ENCODE data around the gene DCAF10. TPM values are rescaled to one million over a fixed set of nuclear protein-coding genes. Genes with fewer than 3 reads are reported as not detected.

The DCAF10 gene
- total and polyA plus RNA-seq, 2 of the 8 experiments (the other 6 are each of a cell fraction or from before 2014, with no cell fraction given), result 7.1 to 15.0 TPM

DNA sequence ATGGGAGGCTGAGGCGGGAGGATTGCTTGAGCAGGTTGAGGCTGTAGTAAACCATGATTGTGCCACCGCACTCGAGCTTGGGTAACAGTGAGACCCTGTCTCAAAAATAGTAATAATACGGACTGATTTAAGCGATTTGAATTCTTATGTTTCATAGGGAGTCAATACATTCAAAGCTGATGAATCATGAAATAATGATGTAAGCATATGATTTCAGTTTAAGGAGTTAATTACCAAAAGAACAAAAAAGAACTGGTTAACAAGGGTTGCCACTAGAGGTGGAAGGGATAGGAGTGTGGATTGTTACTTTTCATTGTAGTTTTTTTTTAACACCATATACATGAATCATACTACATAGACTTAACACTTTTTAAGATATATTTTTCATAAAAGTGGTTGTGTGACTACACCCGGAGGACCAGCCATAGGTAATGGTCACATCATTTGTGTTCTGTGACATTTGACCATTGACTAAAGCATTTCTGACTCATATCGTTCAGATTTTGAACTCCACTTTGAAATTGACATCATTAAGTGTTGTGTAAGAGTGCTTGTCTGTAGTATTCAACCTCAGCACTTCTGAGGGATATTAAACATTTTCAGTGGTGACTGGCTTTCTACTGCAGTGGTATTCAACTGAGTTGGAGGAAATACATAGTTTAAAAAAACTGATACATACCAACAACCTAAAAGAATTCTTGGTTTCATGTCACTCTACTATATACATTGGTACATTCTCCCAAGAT is 40.0 kb upstream of the DCAF10 start:
- Histone ChIP-seq H3K4me2 (ENCODE audit: insufficient read depth in 1 of 2, low read depth in 2 of 2, low read length in 2 of 2) (no peak overlapping the region), H2AK5ac (ENCODE audit: low read depth, low read length) (no peak overlapping the region), H2BK5ac (ENCODE audit: low read depth, low read length) (no peak overlapping the region), H2BK12ac (ENCODE audit: low read depth, low read length) (no peak overlapping the region), H3K56ac (replicated peaks; ENCODE audit: insufficient read length, low read depth, low read length) (no peak overlapping the region), H4K91ac (replicated peaks; ENCODE audit: insufficient read length, low read length) (no peak overlapping the region), H3K4me1 (replicated peaks in 1 of 4; ENCODE audit: control insufficient read depth in 3 of 4, insufficient read depth in 4 of 4, low read length in 3 of 4) (no peaks in the 10 kb centered on the region), H3K18ac (ENCODE audit: extremely low read depth, low read length) (no peak overlapping the region), H3K4me3 (ENCODE audit: extremely low read depth in 1 of 4, insufficient read depth in 2 of 4, low read depth in 3 of 4, low read length in 4 of 4) (no peak overlapping the region), H4K5ac (ENCODE audit: insufficient read length, low read depth, low read length) (no peak overlapping the region), H3K14ac (ENCODE audit: insufficient read length) (no peak overlapping the region), H3K23me2 (ENCODE audit: low read depth, low read length) (no peaks in the 10 kb centered on the region), H3K27me3 (replicated peaks in 1 of 4; ENCODE audit: control insufficient read depth in 3 of 4, extremely low read depth in 1 of 4, insufficient read depth in 3 of 4, low read length in 3 of 4) (no peaks in the 10 kb centered on the region), H2BK15ac (ENCODE audit: low read length) (no peak overlapping the region), H4K20me1 (replicated peaks in 1 of 2; ENCODE audit: control insufficient read depth in 1 of 2, insufficient read depth in 2 of 2, low read length in 2 of 2) (no peaks in the 10 kb centered on the region), H2BK120ac (replicated peaks; ENCODE audit: low read depth, low read length) (no peak overlapping the region), H3K9me3 (ENCODE audit: insufficient read depth in 2 of 2, low read depth in 1 of 2, low read length in 1 of 2) (no peaks in the 10 kb centered on the region), H3K79me2 (ENCODE audit: control insufficient read depth in 1 of 2, insufficient read depth in 2 of 2, low read length in 2 of 2) (no peaks in the 10 kb centered on the region), H4K8ac (ENCODE audit: extremely low read depth, insufficient read depth, low read length) (no peak overlapping the region), H3K23ac (ENCODE audit: insufficient read length) (no peak overlapping the region), H3K27ac (ENCODE audit: low read depth, low read length) (no peak overlapping the region), H3K9ac (replicated peaks in 1 of 4; ENCODE audit: extremely low read depth in 1 of 4, low read depth in 3 of 4, low read length in 3 of 4) (no peak overlapping the region), H3K36me3 (ENCODE audit: control insufficient read depth in 2 of 4, insufficient read depth in 4 of 4, low read length in 3 of 4) (no peaks in the 10 kb centered on the region), H3K79me1 (ENCODE audit: low read depth, low read length) (no peaks in the 10 kb centered on the region), H3K4ac (replicated peaks; ENCODE audit: insufficient read length, low read depth, low read length) (no peak overlapping the region), H2AFZ (ENCODE audit: low read length) (no peak overlapping the region), H2BK20ac (ENCODE audit: low read length) (no peak overlapping the region)
- WGBS, 2 experiments (ENCODE audit: extremely low coverage in 1 of 2, insufficient coverage in 1 of 2, insufficient read length in 1 of 2, insufficient replicate concordance in 2 of 2, low coverage in 1 of 2, low lambda C conversion rate in 2 of 2, missing lambda C conversion rate in 1 of 2), result 93% methylated on average over 7 of the region's 7 CpGs; no CpG with 5 or more reads in 1 of the 2 experiments
- DNase-seq (ENCODE audit: low read depth in 1 of 2, low spot score in 2 of 2) (no peak), FAIRE-seq (no peak)
- TF ChIP-seq ASH2L (IDR thresholded peaks at IDR 0.05; ENCODE audit: low read length) (no peak), CBX8 (IDR thresholded peaks at IDR 0.05; ENCODE audit: borderline replicate concordance, low read depth, low read length) (no peak)
- POLR2A ChIA-PET (ENCODE audit: partially characterized antibody), result interaction anchor here (0.9 to 1.4 kb wide), 4 partner anchors 11 to 294 kb away, joined by 3 read pairs; partner anchors contain the start of gene TOMM5
- CTCF ChIA-PET (ENCODE audit: partially characterized antibody), result interaction anchor here (1.0 to 2.3 kb wide), 3 partner anchors 11 to 279 kb away, joined by 3 to 7 read pairs (median 4); no protein-coding TSS in a partner anchor

Measured in H1 (cell line).